GM12878 (cell line): ENCODE measurements around the gene FCRLB. TPM values are rescaled to one million over a fixed set of nuclear protein-coding genes. Genes with fewer than 3 reads are reported as not detected.

Experiments used
- ATAC-seq: fragments of 200-7000 bp; cut with Tn5 transposase; 3 replicates; pipeline ENCODE4 v1.9.1; 2020; ENCODE audit warnings: mild to moderate bottlenecking, moderate library complexity
- BruUV-seq: library from RNA; stranded (reverse); fragments of 400-500 nt; replicated peaks from 2 replicates; lab custom pipeline; 2021; lab: Mats Ljungman, UMichigan
- CTCF ChIA-PET: fragments of 300-600 bp; sonication (Branson Sonifier 250); formaldehyde crosslinking; extraction: SDS; loops from one replicate; lab custom pipeline; 2021; ENCODE audit warnings: inconsistent platforms; lab: Yijun Ruan, JAX
- POLR2A ChIA-PET: fragments of 350-600 bp; formaldehyde crosslinking; extraction: SDS; loops from one replicate; lab custom pipeline; 2021; ENCODE audit warnings: inconsistent platforms; lab: Charles Lee
- RAD21 ChIA-PET: fragments of 300-600 bp; sonication (Branson Sonifier 250); formaldehyde crosslinking; loops from one replicate; lab custom pipeline; 2023; ENCODE audit warnings: antibody characterized with exemption; ENCODE audit not compliant: unreplicated experiment; lab: Charles Lee
- SMC1A ChIA-PET: fragments of 300-600 bp; sonication (Branson Sonifier 250); formaldehyde crosslinking; loops from one replicate; lab custom pipeline; 2023; ENCODE audit not compliant: unreplicated experiment, uncharacterized antibody; lab: Charles Lee
- DNase-seq: peaks from one replicate; pipeline ENCODE4 v3.0.0-alpha.2; 2011; ENCODE audit warnings: low read depth, low spot score
- FAIRE-seq: peaks from 3 replicates; lab custom pipeline; 2011; peaks lifted over from hg19 to GRCh38; lab: Jason Lieb, UNC
- H2AFZ ChIP-seq: 2 replicates; pipeline ENCODE4 v1.6.0; 2011; ENCODE audit warnings: low read depth, low read length, control low read depth; ENCODE audit not compliant: control insufficient read depth
- H3K27ac ChIP-seq: 2 replicates; pipeline ENCODE4 v1.5.1; 2011; ENCODE audit warnings: control low read depth; ENCODE audit not compliant: control insufficient read depth, insufficient read depth
- H3K27me3 ChIP-seq, 2 experiments: replicated peaks in 1 of 2; 2 replicates each; pipeline versions ENCODE4 v1.6.0 to v1.6.1; 2011; ENCODE audit warnings: low read length in 1 of 2; ENCODE audit not compliant: control insufficient read depth in 2 of 2, insufficient read depth in 2 of 2
- H3K36me3 ChIP-seq, 2 experiments: 2 replicates each; pipeline ENCODE4 v1.5.1; 2011; ENCODE audit warnings: low read length in 1 of 2; ENCODE audit not compliant: control insufficient read depth in 2 of 2, insufficient read depth in 2 of 2
- H3K4me1 ChIP-seq: 2 replicates; pipeline ENCODE4 v1.6.1; 2011; ENCODE audit warnings: mild to moderate bottlenecking, low read length, moderate library complexity, mixed read lengths; ENCODE audit not compliant: control insufficient read depth, insufficient read depth
- H3K4me2 ChIP-seq: 2 replicates; pipeline ENCODE4 v1.6.0; 2011; ENCODE audit warnings: control low read depth; ENCODE audit not compliant: control insufficient read depth, insufficient read depth
- H3K4me3 ChIP-seq: fragments of 200-600 bp; sonication (generic); 2 replicates; pipeline ENCODE4 v1.5.1; 2016
- H3K79me2 ChIP-seq: 2 replicates; pipeline ENCODE4 v1.6.0; 2011; ENCODE audit warnings: low read length; ENCODE audit not compliant: control insufficient read depth, insufficient read depth
- H3K9ac ChIP-seq: 2 replicates; pipeline ENCODE4 v1.8.0; 2011; ENCODE audit warnings: low read length, control low read depth, mixed read lengths; ENCODE audit not compliant: control insufficient read depth, insufficient read depth
- H3K9me3 ChIP-seq: replicated peaks from 3 replicates; pipeline ENCODE4 v1.5.1; 2011; ENCODE audit warnings: mild to moderate bottlenecking, low read length; ENCODE audit not compliant: control insufficient read depth, insufficient read depth
- H4K20me1 ChIP-seq: 2 replicates; pipeline ENCODE4 v1.6.0; 2011; ENCODE audit not compliant: control insufficient read depth, insufficient read depth
- IRF3 ChIP-seq: fragments of 450-650 bp; IDR thresholded peaks from 2 replicates; pipeline ENCODE4 v1.6.1; 2014; ENCODE audit warnings: mild to moderate bottlenecking
- IRF4 ChIP-seq: IDR thresholded peaks from 2 replicates; pipeline ENCODE4 v1.6.1; 2011; ENCODE audit warnings: low read depth, low read length
- MXI1 ChIP-seq: fragments of 150-350 bp; IDR thresholded peaks from 2 replicates; pipeline ENCODE4 v1.6.1; 2011; ENCODE audit warnings: low read depth, mild to moderate bottlenecking, inconsistent platforms, low read length, improper control_type of control experiment
- NFXL1 ChIP-seq: fragments of 450-650 bp; IDR thresholded peaks from 2 replicates; pipeline ENCODE4 v1.6.1; 2017; ENCODE audit warnings: antibody characterized with exemption, mild to moderate bottlenecking, borderline replicate concordance
- POLR2A ChIP-seq: IDR thresholded peaks from 2 replicates; pipeline ENCODE4 v1.6.1; 2011; ENCODE audit warnings: low read depth, mild to moderate bottlenecking, low read length
- SUPT20H ChIP-seq: IDR thresholded peaks from 2 replicates; pipeline ENCODE4 v1.6.1; 2011; ENCODE audit warnings: low read depth, mild to moderate bottlenecking, low read length, moderate library complexity, borderline replicate concordance; ENCODE audit not compliant: control insufficient read depth
- ZNF384 ChIP-seq: IDR thresholded peaks from 2 replicates; pipeline ENCODE4 v1.6.1; 2012; ENCODE audit warnings: low read depth, mild to moderate bottlenecking, low read length, improper control_type of control experiment, borderline replicate concordance
- WGBS: methylation state at CpG from one replicate; pipeline ENCODE4 v1.1.6; 2016; ENCODE audit warnings: low lambda C conversion rate; ENCODE audit not compliant: insufficient replicate concordance, insufficient coverage; ENCODE audit errors: missing lambda C conversion rate; 5-methylcytosine and 5-hydroxymethylcytosine counted together
- in situ Hi-C: fragments of 300-500 bp; cut with MboI; formaldehyde crosslinking; loops from 9 replicates; pipeline ENCODE4 v1.14.3; 2018; ENCODE audit warnings: mixed read lengths
- intact Hi-C: fragments of 100-400 bp; cut with micrococcal nuclease; formaldehyde crosslinking; loops from one replicate; pipeline ENCODE4 v1.14.2; 2022; ENCODE audit not compliant: unreplicated experiment
- polyA plus RNA-seq, 11 experiments: library from polyadenylated mRNA; depleted of rRNA in 4 of 11; unstranded in 6 of 11; stranded (reverse) in 5 of 11; fragments of >200 nt; fragmentation: Nextera tagmentation in 4 of 11; fragmentation: Illumina TruSeq in 1 of 11; extraction: Ambion mirVana in 4 of 11; extraction: Trizol in 1 of 11; gene quantifications; 1 replicate in 1 of 11; 2 replicates in 10 of 11; pipeline versions ENCODE4 v1.2.1 to v1.2.3, GENCODE V29; 2011 to 2016; ENCODE audit warnings: inconsistent platforms in 2 of 11, missing spikeins in 2 of 11, low read depth in 1 of 11
- total RNA-seq, 4 experiments: library from RNA; depleted of rRNA in 3 of 4; stranded (reverse); fragments of >200 nt in 3 of 4; fragmentation: Illumina TruSeq in 1 of 4; extraction: Trizol in 1 of 4; gene quantifications; 2 replicates each; pipeline versions ENCODE4 v1.2.1 to v1.2.3, GENCODE V29; 2013 to 2021

The FCRLB gene
- total and polyA plus RNA-seq, 10 of the 15 experiments (the other 5 are each of a cell fraction or from before 2014, with no cell fraction given): 0.55 to 11.7 (median 5.6) TPM

GRCh38 chr1:161681879-161682278, 39.5 kb upstream of the FCRLB start:
- SMC1A ChIA-PET: interaction anchor here (0.8 to 2.6 kb wide), 2 partner anchors 8 to 56 kb away, joined by 3 to 11 read pairs; no protein-coding TSS in a partner anchor
- FAIRE-seq (no peak), ATAC-seq (no peak), DNase-seq (no peak)
- no peaks in the 10 kb centered on the region for H3K4me1 ChIP-seq
- H3K36me3 ChIP-seq: peaks cover 0 to 8% of the 10 kb centered on the region in 2 experiments; a peak in 2 of 4 replicates
- H3K27me3 ChIP-seq: no peaks in the 10 kb centered on the region
- POLR2A ChIA-PET: no interaction called here
- TF ChIP-seq IRF4 (no peak), ZNF384 (no peak), NFXL1 (no peak), MXI1 (no peak), IRF3 (no peak), SUPT20H (no peak), POLR2A (no peak)
- intact Hi-C loops (no loop called here), in situ Hi-C loops (no loop called here)
- no peaks in the 10 kb centered on the region for H4K20me1 ChIP-seq
- RAD21 ChIA-PET: no interaction called here
- BruUV-seq: no TSS peak
- CTCF ChIA-PET: interaction anchor here (1.2 kb wide), 1 partner anchor 58 kb away, joined by 5 read pairs; no protein-coding TSS in a partner anchor
- H3K4me3 ChIP-seq: no peak overlapping the region
- H3K4me2 ChIP-seq: no peak overlapping the region
- no peaks in the 10 kb centered on the region for H3K9me3 ChIP-seq
- H3K27ac ChIP-seq: no peak overlapping the region
- H3K9ac ChIP-seq: no peak overlapping the region
- H3K79me2 ChIP-seq: no peaks in the 10 kb centered on the region
- WGBS: 79% methylated on average over 3 of the region's 3 CpGs
- no peak overlapping the region for H2AFZ ChIP-seq
